Activated CD4-positive, alpha-beta T cell treated with anti-CD3 and anti-CD28 coated beads, Interleukin-2, Interleukin-4, amounts not matched to agents 100 ng/mL and 50 ng/mL, durations not matched to agents 16 hours and 8 hours (primary cell): Measurements from ENCODE around the gene CEP120.
"Not testable (repeated sequence)": the region's sequence is repeated elsewhere in the genome, so short reads cannot be mapped to it uniquely, and the experiment has no call there.

Experiments used
- DNase-seq: peaks from one replicate; pipeline ENCODE4 v3.0.0-alpha.2; 2020; ENCODE audit warnings: low spot score

CEP120 gene

DNA sequence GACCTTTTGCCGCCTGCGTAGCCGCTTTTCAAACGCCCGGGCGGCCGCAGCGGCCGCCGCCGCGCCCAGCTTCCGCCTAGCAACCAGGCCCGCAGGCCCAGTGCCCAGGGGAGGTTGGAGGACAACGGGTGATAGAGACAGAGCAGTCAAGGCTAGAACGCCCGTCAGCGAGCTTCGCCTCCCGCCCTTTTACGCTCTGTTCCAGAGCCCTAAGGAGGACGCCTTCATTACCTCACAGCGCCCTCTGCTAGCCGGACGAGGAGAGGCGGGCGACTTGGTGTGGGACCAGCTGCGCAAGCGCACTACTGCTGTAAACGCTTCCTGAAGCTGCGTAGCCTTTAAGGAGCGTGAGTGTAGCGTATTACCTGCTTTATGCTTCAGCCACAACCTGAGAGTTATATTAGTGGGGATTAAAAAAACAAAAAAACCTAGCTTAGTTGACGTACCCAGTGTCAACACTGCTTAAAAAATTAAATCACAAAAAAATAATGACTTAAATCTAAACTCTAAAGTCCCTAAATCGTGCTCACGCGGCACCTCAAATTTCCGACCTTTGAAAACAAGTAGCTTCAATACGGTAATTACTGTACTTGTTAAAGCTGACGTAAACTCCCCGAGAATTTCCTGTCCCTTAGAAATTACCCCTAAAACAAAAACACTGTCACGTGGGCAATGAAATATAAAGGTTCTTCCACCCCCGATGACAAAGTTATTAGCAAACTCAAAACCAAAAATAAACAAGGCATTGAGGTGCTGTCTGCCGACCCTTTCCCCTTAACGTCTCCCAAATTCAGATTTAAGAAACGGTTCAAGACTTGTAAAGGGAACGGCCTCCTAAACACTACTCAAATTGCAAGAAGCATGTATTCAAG, at the start of gene CEP120:
Gene CEP120 (minus strand): TSS at position 126 of the 872 bp plus-strand sequence. CDS start 405 bp downstream, outside the sequence.
- peak; percentile 98 for DNase-seq

DNA sequence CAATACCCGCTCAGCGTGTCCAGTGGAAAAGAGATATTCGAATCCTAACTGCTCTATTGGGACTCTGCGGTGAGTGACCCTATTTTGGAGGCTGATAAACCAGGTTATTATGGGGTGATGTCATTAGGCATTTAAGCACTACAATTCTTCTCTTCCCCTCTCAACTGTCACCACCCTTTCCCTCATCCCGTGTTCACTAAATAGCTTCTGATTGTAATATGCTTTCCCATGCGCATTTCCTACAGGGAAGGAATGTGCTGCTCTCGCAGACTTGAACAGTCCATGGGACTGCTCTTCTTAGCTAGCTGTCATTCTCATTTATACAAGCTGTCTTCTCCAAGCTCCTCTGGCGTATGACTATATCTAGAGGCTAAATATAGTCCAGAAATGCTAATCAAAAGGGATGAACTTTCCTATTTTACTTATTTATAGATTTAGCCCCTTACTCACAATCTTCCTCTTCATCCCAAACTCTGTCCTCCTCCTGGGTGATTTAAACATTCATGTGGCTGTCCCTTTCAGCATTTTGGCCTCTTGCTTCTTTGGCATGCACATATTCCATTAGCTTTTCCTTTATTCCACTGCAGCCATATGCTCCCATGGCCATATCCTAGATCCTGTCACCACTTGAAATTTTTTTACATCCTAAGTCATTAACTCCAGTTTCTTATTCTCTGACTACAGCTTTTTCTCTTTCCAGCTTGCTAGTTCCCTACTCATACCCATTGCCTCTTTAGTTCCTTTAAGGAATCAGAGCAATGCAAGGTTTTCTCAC, 49.1 kb upstream of the CEP120 start:
- no peak for DNase-seq

DNA sequence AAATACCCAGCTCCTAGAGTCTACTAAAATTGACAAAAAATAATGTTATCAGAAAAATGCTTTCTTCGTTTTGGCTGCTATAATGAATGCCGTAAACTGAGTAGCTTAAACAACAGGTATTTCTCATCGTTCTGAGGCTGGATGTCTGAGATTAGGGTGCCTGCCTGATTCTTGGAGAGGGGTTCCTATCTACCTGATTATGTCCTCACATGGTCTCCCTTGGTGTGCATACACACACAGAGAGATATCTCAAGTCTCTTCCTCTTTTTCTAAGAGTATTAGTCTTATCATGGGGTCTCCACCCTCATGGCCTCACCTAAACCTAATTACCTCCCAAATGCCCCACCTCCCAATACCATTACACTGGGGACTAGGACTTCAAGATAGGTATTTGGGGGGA, 48.2 kb upstream of the CEP120 start:
- DNase-seq, result no peak

DNA sequence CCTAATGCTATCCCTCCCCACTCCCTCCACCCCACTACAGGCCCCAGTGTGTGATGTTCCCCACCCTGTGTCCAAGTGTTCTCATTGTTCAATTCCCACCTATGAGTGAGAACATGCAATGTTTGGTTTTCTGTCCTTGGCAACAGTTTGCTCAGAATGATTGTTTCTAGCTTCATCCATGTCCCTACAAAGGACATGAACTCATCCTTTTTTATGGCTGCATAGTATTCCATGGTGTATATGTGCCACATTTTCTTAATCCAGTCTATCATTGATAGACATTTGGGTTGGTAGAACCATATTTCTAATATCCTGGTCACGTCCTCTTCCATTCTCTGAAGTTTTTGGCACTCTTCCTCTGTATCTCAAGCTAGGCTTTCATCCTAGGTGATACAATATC, 43.6 kb upstream of the CEP120 start:
- DNase-seq, result not testable (repeated sequence)

DNA sequence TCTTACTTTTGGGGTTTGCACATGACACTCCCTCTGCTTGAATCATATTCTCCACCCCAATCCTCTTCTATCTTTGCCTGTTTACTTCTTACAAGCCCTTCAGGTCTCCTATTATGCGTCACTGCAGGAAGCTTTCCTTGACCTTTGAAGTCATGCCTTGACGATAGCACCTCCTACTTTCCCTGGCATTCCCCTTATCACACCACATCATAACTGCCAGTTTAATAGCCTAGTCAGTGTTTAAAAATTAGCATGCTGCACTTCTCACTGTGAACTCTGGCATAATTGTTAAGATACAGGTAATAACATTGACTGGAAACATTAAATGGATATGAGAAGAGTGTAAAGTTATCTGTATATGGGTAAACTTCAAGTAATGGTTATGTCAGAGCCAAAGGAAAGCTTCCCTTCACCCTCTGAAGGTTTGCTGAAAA, 37.1 kb upstream of the CEP120 start:
- peak; percentile 28 for DNase-seq

DNA sequence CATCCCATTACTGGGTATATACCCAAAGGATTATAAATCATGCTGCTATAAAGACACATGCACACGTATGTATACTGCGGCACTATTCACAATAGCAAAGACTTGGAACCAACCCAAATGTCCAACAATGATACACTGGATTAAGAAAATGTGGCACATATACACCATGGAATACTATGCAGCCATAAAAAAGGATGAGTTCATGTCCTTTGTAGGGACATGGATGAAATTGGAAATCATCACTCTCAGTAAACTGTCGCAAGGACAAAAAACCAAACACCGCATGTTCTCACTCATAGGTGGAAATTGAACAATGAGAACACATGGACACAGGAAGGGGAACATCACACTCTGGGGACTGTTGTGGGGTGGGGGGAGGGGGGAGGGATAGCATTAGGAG, 35.8 kb upstream of the CEP120 start:
- not testable (repeated sequence) for DNase-seq

DNA sequence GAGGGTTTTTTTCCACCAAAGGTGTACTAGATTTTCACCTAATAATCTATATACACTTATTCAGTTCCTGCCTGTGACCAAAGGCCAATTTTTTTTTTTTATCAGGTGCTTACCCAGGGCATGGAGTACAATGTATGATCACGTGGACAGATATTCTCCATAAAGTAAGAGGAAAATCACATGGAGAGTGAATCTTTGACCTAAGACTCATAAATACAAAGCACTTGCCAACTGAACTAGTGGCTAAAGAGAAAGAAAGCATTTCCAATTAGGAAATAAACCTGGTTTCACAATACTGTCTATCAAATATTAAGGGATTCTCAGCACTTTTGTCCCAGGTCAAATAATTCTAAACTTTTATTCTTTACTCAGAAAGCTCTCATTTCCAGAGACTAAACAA, 33.0 kb upstream of the CEP120 start:
- no peak for DNase-seq

DNA sequence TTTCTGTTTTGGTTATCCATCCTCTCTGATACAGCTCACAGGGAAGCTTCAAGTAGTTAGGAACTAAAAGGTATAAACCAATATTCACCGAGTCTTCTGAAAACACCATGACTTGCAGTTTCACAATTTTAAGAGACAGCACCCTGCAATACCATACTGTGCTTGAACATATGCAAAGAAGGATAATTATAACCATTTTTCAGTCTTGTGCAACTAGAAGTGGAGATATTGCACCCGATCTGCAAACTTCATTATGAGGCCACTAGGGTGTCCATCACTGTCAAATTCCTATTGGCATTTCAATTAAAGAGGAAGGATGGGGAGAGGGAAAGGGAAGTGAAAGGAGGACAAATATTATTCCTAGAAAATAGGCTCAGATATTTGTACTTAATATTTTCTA, 32.4 kb upstream of the CEP120 start:
- no peak for DNase-seq

DNA sequence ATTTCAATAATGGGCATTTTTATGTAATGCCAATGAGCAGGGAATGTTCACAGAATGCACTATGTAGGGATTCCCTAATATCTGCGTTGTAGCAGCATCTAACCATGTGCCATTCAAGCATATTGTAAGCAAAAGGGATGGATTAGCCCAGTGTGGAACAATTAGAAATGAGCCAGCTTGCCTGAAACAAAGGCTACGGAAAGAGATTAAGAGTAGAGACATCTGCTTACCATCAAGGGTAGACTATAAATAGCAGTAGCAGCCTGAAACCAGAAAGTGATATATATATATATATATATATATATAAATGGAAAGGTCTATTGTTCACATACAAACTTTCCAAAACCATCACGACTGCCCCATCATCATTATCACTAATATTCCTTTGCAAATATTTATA, 31.9 kb upstream of the CEP120 start:
- DNase-seq, result no peak

DNA sequence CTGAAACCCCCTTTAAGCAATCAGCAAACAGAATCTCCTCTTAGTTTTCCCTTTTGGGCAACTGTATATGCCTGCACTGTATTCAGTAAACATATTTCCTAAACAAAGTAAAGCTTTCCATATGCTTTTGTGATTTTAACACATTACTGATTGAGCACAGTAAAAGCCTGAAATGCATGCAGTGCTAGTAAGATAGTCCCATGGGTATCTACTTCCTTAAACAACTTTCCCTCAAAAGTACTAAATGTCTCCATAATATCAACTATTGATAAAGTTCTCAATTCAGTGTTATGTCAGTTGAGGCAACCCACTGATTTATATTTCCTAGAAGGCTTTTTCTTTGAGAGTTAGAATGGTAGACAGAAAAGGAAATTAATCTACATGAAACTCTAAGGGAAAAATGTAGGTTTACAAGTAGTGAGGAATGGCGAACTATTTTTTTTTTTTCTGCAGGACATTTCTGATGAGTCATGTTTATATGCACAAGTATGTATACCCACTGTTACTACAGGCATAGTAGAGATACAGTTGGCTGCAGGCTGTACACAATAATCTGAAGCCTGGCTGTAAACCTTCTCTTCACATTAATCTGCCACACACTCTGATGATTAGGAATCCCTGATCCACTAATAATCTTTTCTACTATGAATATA, 31.2 kb upstream of the CEP120 start:
- DNase-seq, result no peak

DNA sequence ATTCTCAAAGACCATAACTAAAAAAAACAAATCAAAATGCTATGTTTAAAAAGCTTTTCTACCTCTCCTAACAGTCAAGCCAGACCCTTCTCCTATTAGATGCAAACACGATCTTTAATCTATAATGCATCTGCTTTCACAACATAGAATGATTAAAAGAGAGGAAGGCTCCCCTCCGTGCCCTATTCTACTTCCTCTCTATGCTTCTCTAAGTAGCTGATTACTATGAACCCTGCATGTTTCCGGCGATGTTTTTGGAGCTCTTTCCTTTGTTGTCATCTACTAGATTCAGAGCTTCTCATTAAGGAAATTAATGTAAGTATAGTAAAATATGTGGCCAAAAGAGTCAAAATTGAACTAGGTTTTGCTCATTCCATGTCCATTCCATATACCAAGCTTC, 29.2 kb upstream of the CEP120 start:
- no peak for DNase-seq

DNA sequence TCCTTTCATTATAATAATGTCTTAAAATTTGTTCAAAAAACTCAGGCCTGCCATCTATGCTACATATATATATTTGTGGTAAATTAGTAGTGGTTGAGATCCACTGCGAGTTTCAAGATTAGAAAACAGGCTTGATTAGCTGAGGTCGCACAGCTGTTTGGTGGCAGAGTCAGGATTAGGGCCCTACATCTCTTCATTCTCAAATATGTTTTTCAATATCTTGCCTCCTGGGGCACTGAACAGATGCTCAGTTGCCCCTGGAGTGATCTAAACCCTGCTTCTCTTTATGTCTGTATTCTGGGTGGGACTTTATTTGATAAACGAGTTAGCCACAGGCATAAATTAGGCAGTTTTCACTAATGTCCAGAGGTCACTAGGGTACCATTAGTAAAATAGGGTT, 27.8 kb upstream of the CEP120 start:
- DNase-seq, result no peak

DNA sequence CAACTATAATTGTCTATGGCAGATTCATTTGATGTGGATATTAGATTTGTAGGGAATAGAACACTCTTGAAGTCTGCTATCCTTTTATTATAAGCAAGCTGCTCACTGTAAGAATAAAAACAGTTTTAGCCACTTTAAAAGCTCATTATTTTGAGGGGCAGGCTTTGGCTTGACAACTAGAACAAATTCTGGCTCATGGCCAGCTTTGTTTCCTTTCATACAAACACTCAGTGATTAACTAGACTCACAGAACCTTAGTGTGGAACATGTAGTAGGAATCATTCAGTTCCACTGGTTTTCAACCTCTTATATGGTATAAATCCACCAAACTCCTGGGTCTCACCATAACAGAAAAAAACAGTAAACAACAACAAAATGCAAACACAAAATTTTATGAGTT, 27.4 kb upstream of the CEP120 start:
- DNase-seq, result no peak

DNA sequence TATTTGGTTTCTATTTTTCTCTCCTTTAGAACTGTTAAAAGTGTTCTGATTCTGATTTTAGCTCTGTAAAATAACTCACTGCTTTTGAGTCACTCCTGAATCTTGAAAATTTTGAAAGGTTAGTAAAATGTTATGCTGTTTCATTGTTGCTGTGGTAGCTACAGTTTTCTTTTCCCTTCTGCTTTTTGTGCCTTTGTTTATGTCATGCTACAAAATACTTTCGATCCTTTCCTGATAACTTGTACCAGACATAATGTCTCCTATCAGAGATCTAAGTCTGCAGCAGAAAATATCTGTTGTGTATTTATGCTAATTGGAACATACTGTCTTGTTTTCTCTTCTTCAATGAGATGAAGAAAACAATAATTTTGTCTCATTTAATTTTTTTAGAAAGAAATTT, 26.9 kb upstream of the CEP120 start:
- DNase-seq, result no peak

DNA sequence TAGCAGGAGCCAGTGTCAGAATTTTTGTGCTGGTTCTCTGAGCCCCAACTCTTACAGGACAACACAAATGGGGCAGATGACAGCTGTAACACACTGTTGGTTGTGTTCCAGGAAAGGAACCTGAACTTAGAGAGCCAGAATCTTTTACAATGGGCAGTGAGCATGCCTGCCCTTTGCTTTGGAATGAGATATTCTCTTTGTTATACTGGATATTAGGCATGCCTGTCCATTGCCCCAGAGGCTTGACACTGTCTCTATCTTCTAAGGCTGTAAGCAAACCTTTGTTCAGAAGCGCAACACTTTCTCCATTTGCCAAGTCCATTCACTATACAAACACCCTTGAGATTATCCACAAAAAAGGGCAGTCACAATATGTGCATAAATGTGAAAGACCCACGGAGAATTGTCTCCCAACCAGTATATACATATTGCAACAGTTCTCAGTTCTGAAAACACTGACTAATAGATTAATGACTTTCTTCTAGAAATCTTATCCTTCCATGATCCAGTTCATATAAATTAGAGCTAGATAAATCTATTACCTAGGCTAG, 26.3 kb upstream of the CEP120 start:
- no peak for DNase-seq

DNA sequence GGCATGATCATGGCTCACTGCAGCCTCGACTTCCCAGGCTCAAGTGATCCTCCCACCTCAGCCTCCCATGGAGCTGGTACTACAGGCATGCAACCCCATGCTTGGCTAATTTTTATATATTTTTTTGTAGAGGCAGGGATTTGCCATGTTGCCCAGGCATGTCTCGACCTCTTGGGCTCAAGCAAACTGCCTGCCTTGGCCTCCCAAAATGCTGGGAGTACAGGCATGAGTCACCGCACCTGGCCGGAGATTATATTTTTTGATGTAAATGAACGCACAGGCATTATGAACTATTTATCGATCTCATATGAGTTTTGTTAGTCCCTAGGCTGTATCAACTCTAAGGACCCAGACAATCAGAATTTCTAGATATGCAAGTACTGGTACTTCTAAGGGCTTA, 25.5 kb upstream of the CEP120 start:
- no peak for DNase-seq

DNA sequence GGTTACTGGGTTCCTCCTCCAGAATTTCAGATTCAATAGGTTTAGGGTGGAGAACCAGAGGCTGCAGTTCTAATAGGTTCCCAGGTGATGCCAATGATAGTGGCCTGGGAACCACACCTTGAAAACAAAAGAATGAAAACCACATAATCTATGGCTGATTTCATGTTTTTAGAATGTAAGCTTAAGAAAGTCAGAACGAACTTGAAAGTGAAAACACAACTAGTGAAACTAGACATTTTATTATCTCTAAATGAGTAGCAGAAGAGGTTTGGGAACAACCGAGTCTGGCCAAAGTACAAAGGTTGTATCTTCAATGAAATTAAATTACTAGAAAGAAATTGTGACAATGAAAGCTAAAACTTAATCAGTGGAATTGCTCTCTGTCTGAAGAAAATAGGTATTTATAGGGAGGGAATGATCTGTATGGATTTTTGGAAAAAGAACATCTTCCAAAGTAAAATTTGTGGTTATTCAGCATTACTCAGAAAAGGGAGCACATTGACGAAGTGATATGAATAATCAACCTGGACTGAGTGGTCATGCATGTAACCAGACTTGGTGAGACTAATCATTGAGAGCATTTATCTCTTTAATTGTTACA, 24.9 kb upstream of the CEP120 start:
- peak; percentile 75 for DNase-seq

DNA sequence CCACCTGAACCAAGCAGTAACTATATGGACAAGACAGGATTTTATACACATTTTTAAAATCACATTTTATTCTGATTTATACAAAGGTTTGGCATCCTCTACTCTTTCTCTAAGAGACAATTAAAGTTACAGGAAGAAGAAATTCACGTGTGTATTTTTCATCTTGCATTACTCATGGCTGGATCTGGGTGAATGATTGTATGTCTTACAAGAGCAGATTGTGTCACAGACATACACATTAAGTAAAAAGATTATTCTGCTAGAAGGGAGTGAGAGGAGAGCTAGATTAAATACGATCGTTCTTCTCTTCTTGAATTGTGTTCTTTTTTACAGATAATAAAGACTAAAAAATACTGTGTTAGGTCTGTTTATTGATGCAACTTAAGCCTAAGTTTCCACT, 20.8 kb upstream of the CEP120 start:
- no peak for DNase-seq

DNA sequence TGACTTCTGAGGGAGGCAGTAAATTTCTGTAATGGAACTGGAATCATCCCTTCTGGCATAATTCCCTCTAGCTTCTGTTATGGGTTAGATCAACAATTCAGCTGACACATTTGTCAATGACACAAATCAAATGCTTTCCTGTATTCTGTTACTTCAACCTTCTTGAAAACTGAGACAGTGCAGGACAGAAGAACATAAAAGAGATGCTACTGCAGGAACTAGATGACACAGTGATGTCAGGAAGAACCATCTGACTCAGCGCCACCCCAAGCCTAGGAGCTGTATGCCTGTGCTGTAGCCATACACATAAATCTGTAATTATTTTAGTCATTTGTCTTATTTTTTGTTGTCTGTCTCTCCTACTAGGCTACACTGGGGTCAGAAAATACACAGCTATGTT, 18.2 kb upstream of the CEP120 start:
- DNase-seq, result peak; percentile 87

DNA sequence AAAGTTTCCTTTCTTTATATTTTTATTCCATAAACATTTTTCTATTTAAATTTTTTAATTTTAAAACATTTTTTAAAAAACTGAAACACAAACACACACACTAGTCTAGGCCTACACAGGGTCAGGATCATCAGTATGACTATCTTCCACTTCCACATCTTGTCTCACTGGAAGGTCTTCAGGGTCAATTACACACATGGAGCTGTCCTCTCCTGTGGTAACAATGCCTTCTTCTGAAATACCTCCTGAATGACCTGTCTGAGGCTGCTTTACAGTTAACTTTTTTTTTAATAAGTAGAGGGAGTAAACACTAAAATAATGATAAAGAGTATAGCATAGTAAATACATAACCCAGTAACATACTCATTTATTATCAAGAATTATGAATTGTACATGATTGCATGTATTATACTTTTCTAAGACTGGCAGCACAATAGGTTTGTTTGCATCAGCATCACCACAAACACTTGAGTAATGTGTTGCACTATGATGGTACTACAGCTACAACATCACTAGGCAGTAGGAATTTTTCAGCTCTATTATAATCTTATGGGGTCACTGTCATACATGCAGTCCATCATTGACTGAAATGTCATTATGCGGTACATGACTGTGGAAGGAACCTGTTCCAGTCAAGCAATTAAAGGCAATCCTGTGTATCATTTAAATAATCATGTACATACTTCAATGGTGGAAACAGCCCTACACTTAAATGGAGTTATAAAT, 17.4 kb upstream of the CEP120 start:
- DNase-seq, result no peak

DNA sequence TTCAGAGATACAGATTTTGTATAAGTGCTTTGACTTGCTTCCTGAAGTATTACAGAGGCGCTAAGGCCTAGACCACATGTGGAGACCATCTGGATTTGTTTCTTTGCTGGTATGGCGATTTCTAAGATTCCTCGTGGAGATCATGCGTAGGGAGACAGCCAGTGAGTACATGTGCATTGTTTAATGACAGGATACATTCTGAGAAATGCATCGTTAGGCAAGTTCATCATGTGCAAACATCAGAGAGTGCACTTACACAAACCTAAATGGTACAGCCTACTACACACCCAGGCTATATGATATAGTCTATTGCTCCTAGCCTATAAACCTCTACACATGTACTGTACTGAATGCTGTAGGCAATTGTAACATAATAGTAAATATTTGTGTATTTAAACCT, 16.5 kb upstream of the CEP120 start:
- no peak for DNase-seq
